GM11168 (cell line): ENCODE results near the gene ANKRD13B.
"Not testable (repeated sequence)": the region's sequence is repeated elsewhere in the genome, so short reads cannot be mapped to it uniquely, and the experiment has no call there.

ENCODE experiments used
- in situ Hi-C: fragments of 300-500 bp; cut with MboI; formaldehyde crosslinking; loops from one replicate; pipeline ENCODE4 v1.12.0; 2022; ENCODE audit warnings: low sequenced_read_pairs; ENCODE audit not compliant: unreplicated experiment

ANKRD13B gene

DNA sequence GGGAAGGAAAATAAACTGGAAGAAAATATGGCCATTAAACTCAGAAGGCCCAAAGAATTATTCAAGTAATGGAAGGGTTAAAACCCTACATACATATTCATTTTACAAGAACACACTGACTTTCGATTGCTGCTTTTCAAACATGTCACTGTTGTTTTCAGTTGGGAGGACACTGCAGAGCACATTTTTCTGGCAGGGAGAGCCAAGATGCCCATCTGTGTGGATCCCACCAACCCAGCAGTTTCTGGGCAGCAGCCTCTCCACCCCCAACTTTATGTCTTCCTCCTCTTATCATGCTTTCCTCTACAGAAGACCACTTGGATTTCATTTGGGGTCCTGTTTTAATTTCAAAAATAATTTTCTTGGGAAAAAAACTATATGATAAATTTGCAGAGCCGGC lies 36.9 kb downstream of the ANKRD13B start:
- in situ Hi-C loops: loop anchor here (25.0 kb wide), 1 partner anchor 307 kb away; the partner anchor contains the start of genes EFCAB5 and SSH2

GRCh38 chr17:29630630-29631193 lies 37.8 kb downstream of the ANKRD13B start:
- in situ Hi-C loops: loop anchor here (25.0 kb wide), 1 partner anchor 307 kb away; the partner anchor contains the start of genes EFCAB5 and SSH2

DNA sequence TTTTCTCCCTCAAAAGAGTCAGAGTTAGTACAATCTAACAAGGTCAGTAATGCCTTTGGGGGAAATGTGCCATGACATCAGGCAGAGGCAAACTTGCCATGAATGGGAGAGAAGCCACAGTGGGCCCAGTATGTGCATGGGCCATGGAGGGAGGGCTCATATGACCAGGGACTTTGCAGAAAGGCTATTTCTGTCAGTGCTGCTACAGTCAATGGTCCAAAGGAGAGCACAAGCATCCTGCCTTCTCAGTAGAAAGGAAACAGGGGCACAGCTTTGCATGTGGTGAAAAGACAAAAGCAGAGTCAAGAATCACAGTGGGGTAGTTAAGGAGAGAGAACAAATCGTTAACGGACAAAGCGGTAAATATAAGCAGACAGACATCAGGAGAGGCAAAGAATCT lies 41.0 kb downstream of the ANKRD13B start:
- in situ Hi-C loops: loop anchor here (25.0 kb wide), 1 partner anchor 303 kb away; the partner anchor contains the start of genes EFCAB5 and SSH2

- in situ Hi-C loops: loop anchor here (10.0 to 25.0 kb wide), 2 partner anchors 134 to 297 kb away; partner anchors contain the start of genes EFCAB5 and SSH2
These were observed 47.5 kb downstream of the ANKRD13B start for GRCh38 chr17:29640413-29640812.

GRCh38 chr17:29640981-29641642 lies 48.2 kb downstream of the ANKRD13B start:
- in situ Hi-C loops: loop anchor here (10.0 to 25.0 kb wide), 2 partner anchors 134 to 296 kb away; partner anchors contain the start of genes EFCAB5 and SSH2

- in situ Hi-C loops: loop anchor here (10.0 to 25.0 kb wide), 2 partner anchors 133 to 295 kb away; partner anchors contain the start of genes EFCAB5 and SSH2
These were observed 49.3 kb downstream of the ANKRD13B start for GRCh38 chr17:29642171-29642611.

DNA sequence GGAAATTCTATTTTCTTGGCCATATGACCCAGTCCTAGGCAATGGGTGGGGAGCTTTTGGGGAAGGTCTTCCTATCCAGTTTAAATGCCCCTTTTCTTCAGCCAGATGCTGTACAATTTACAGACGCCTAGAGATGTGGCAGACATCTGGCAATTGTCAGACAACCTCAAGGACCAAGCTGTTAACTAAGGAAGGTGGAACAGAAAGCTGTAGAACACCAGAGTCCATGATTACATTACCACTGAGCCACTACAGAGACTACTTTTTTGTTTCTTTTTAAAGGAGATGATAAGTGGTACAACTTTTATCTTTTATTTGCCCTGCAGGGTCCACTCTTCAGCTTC lies 50.9 kb downstream of the ANKRD13B start:
- in situ Hi-C loops: loop anchor here (10.0 to 25.0 kb wide), 2 partner anchors 131 to 294 kb away; partner anchors contain the start of genes EFCAB5 and SSH2

DNA sequence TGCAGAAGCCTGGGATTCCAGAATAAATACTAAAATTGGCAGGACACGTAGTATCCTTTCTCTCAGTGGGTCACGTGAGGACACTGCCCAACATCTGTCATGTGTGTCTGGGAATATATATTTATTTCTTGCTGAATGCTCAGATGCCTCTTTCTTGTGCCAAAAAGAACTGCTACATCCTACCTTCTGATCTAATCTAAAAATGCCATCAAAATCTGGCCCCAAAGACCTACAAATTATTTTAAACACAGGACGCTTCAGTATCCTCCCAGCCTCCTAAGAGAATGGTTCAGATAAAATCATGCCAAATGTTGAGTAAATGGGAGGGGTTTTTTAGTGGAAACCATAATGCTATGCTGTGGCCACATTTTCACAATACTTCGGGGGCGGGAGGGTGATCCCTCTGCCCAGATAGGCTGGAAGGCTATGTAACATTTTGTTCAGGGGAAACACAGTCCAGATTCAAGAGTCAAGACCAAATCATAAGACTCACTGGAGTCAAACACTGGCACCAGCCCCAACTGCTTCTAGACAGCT lies 52.7 kb downstream of the ANKRD13B start:
- in situ Hi-C loops: loop anchor here (10.0 to 25.0 kb wide), 2 partner anchors 129 to 292 kb away; partner anchors contain the start of genes EFCAB5 and SSH2

- in situ Hi-C loops: loop anchor here (10.0 to 25.0 kb wide), 2 partner anchors 127 to 289 kb away; partner anchors contain the start of genes EFCAB5 and SSH2
These were observed 55.1 kb downstream of the ANKRD13B start for GRCh38 chr17:29648005-29648404.

GRCh38 chr17:29649359-29649758 lies 56.4 kb downstream of the ANKRD13B start:
- in situ Hi-C loops: loop anchor here (10.0 to 25.0 kb wide), 2 partner anchors 125 to 288 kb away; partner anchors contain the start of genes EFCAB5 and SSH2

GRCh38 chr17:29650396-29650795 lies 57.5 kb downstream of the ANKRD13B start:
- in situ Hi-C loops: no loop called here

DNA sequence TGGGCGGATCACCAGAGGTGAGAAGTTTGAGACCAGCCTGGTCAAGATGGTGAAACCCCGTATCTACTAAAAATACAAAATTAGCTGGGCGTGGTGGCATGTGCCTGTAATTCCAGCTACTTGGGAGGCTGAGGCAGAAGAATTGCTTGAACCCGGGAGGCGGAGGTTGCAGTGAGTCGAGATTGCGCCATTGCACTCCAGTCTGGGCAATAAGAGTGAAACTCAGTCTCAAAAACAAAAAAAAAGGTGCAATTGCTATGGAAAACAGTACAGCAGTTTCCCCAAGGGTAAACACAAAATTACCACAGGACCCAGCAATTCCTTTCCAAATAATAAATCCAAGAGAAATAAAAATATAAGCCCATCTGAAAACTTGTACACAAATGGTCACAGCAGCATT lies 59.0 kb downstream of the ANKRD13B start:
- in situ Hi-C loops: not testable (repeated sequence)

- in situ Hi-C loops: no loop called here
These were observed 60.0 kb downstream of the ANKRD13B start for GRCh38 chr17:29652976-29653375.

GRCh38 chr17:29653995-29654714 lies 61.2 kb downstream of the ANKRD13B start:
- in situ Hi-C loops: no loop called here

DNA sequence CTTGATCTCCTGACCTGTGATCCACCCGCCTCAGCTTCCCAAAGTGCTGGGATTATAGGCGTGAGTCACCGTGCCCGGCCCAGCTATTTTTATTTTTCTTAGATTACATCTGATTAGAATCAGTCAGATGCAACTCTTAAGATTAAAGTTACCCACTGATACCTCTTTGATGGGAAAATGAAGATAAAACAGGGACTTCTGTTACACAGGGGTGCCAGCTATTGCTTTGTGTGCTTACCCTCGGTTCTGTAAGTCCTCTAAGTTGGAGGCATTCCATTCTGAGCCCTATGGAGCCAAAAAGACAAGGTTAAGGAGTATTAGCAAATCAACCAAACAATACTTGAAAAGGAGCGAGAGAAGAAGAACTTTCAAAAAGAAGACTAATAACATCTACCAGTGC lies 62.4 kb downstream of the ANKRD13B start:
- in situ Hi-C loops: no loop called here

- in situ Hi-C loops: no loop called here
These were observed 66.2 kb downstream of the ANKRD13B start for GRCh38 chr17:29659155-29659554.

DNA sequence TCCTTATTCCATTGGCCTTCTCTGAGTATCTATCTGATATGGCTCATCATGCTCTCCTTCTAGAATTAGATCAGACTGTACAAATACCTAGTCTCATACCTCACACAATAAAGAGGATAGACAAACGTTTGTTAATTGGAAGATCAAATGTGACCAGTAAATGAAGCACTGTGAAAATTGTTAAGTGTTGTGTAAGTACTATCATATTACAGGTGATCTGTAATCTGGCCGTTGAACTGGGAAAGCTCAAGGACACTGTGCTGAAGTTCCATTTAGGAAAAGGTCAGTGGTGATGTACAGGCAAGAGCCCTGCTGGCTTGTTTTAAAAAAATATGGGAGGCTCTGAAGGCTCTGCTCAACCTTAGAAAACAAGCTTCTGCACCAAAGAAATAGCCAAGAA lies 68.3 kb downstream of the ANKRD13B start:
- in situ Hi-C loops: no loop called here

DNA sequence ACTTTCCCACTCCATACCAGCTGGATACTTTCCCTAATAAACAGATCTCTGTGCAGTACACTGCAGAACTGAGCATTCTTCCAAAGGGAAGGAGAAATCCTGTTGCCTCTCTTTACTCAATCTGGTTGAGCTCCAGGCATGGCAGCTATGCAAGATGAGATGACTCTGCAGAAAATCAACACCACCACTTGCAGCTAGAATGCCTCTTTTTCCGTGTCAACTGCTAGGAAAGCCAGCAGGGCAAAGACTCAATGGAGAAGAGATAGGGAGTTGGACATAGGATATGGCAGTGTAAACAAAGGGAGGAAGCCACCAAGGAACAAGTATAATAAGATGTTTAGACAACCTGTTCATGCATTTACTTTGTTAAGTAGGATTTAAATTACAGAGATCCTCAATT lies 70.2 kb downstream of the ANKRD13B start:
- in situ Hi-C loops: no loop called here
